ELF-1 (cell line): ENCODE results near the gene ANKMY1.

Experiments
- DNase-seq: peaks from one replicate; pipeline ENCODE4 v3.0.0-alpha.2; 2016; ENCODE audit warnings: low read depth, low spot score

ANKMY1 gene

GRCh38 chr2:240477916-240478315 lies 79.9 kb downstream of the ANKMY1 start:
- peak; percentile 2 for DNase-seq

- no peak for DNase-seq
Measured at GRCh38 chr2:240473211-240473610, 84.6 kb downstream of the ANKMY1 start.

- peak; percentile 1 for DNase-seq
Measured at GRCh38 chr2:240472078-240472790, 85.6 kb downstream of the ANKMY1 start.

- DNase-seq, result no peak
Measured at GRCh38 chr2:240469740-240470139, 88.0 kb downstream of the ANKMY1 start.

GRCh38 chr2:240469239-240469636 lies 88.5 kb downstream of the ANKMY1 start:
- peak; percentile 17 for DNase-seq

GRCh38 chr2:240468303-240469238 lies 89.2 kb downstream of the ANKMY1 start:
- peak; percentile 6 for DNase-seq

- DNase-seq, result peak; percentile 1
Measured at GRCh38 chr2:240467659-240468302, 90.0 kb downstream of the ANKMY1 start.

- peak; percentile 1 for DNase-seq
Measured at GRCh38 chr2:240467149-240467642, 90.6 kb downstream of the ANKMY1 start.

GRCh38 chr2:240466579-240467148 lies 91.1 kb downstream of the ANKMY1 start:
- DNase-seq, result peak; percentile 2

- peak; percentile 8 for DNase-seq
Measured at GRCh38 chr2:240465765-240466578, 91.8 kb downstream of the ANKMY1 start.

- peak; percentile 1 for DNase-seq
Measured at GRCh38 chr2:240465268-240465764, 92.5 kb downstream of the ANKMY1 start.

GRCh38 chr2:240464514-240465241 lies 93.1 kb downstream of the ANKMY1 start:
- DNase-seq, result peak; percentile 0

- no peak for DNase-seq
Measured at GRCh38 chr2:240463866-240464481, 93.8 kb downstream of the ANKMY1 start.

GRCh38 chr2:240463274-240463865 lies 94.4 kb downstream of the ANKMY1 start:
- DNase-seq, result peak; percentile 1

- peak; percentile 0 for DNase-seq
Measured at GRCh38 chr2:240462707-240463273, 95.0 kb downstream of the ANKMY1 start.

- no peak for DNase-seq
Measured at GRCh38 chr2:240462073-240462706, 95.6 kb downstream of the ANKMY1 start.

- no peak for DNase-seq
Measured at GRCh38 chr2:240461471-240462072, 96.2 kb downstream of the ANKMY1 start.
